Aorta (tissue), 5 donors: ENCODE results near the gene TOX2. TPM values are rescaled to one million over a fixed set of nuclear protein-coding genes. Genes with fewer than 3 reads are reported as not detected.
A peak's percentile ranks its signal among the peaks of the same experiment; 100 is the strongest.

Experiments
- ATAC-seq: fragments of 200-7000 bp; cut with Tn5 transposase; one replicate; pipeline ENCODE4 v1.9.1; 2022; ENCODE audit warnings: moderate library complexity; ENCODE audit not compliant: low FRiP score
- DNase-seq, 2 donors: peaks; one replicate each; pipeline ENCODE4 v3.0.0-alpha.2; 2020
- H3K27ac ChIP-seq, 2 donors: one replicate each; pipeline ENCODE4 v1.5.1; 2013; ENCODE audit warnings: low read length in 2 of 2, mild to moderate bottlenecking in 2 of 2, moderate library complexity in 2 of 2, control low read depth in 1 of 2, inconsistent platforms in 1 of 2, low read depth in 1 of 2
- H3K27me3 ChIP-seq, 2 donors: one replicate each; pipeline ENCODE4 v1.6.1; 2013; ENCODE audit warnings: control low read depth in 1 of 2, low read length in 1 of 2, mild to moderate bottlenecking in 1 of 2, moderate library complexity in 1 of 2; ENCODE audit not compliant: insufficient read depth in 2 of 2, control insufficient read depth in 1 of 2
- H3K36me3 ChIP-seq, 2 donors: one replicate each; pipeline ENCODE4 v1.6.1; 2013; ENCODE audit warnings: control low read depth in 1 of 2, low read length in 1 of 2, mild to moderate bottlenecking in 1 of 2; ENCODE audit not compliant: insufficient read depth in 2 of 2, control insufficient read depth in 1 of 2
- H3K4me1 ChIP-seq, 2 donors: one replicate each; pipeline ENCODE4 v1.6.1; 2013; ENCODE audit warnings: low read length in 2 of 2, control low read depth in 1 of 2, mild to moderate bottlenecking in 1 of 2, moderate library complexity in 1 of 2; ENCODE audit not compliant: insufficient read depth in 2 of 2, control insufficient read depth in 1 of 2
- H3K4me3 ChIP-seq, 2 donors: one replicate each; pipeline ENCODE4 v1.5.1; 2013; ENCODE audit warnings: low read length in 2 of 2, control low read depth in 1 of 2, mild to moderate bottlenecking in 1 of 2
- H3K9me3 ChIP-seq: one replicate; pipeline ENCODE4 v1.6.1; 2013; ENCODE audit warnings: mild to moderate bottlenecking, low read length; ENCODE audit not compliant: control insufficient read depth
- WGBS, 2 donors: extraction: QIAGEN DNeasy Blood & Tissue Kit; methylation state at CpG; one replicate each; pipeline ENCODE4 v1.1.7; 2013; 5-methylcytosine and 5-hydroxymethylcytosine counted together
- intact Hi-C, 2 donors: fragments of 100-400 bp; cut with DNase I; formaldehyde crosslinking; loops; one replicate each; pipeline versions ENCODE4 v1.14.2 to v1.15.0; 2022
- polyA plus RNA-seq, 2 donors: library from polyadenylated mRNA; stranded (reverse); fragments of 200-250 nt; gene quantifications; one replicate each; pipeline ENCODE4 v1.2.3, GENCODE V29; 2013
- total RNA-seq, 2 donors: library from RNA; stranded (reverse); fragmentation: NEBNext Ultra II Directional; extraction: Animal tissue kit (Norgen Biotek cat#: 25700); gene quantifications; one replicate each; pipeline ENCODE4 v1.2.1, GENCODE V29; 2021
- donor health status: healthy with polysubstance abuse.
- donor health status: Bipolar disorder and iron deficiency.
- donor health status: DM: no; HTN: no; CAD: no.
- donor health status: DM: no; HTN: no; CAD: no.
- donor health status: DM: yes; HTN: yes; CAD: no.

The TOX2 gene
- total and polyA plus RNA-seq, 4 donors, result 1.1 to 17.2 (median 9.4) TPM

DNA sequence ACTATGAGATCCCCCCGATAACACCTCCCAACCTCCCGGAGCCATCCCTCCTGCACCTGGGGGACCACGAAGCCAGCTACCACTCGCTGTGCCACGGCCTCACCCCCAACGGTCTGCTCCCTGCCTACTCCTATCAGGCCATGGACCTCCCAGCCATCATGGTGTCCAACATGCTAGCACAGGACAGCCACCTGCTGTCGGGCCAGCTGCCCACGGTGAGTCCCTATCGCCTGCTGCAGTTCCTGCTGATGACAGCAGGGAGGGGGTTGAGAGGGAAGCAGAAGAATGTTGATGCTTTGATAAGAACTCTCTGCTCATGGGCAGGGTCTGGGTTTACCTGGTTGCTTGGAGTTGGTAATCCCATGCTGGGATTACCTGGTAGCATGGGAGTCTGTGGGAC lies 91.9 kb downstream of the TOX2 start:
- no peaks in the 10 kb centered on the region for H3K27me3 ChIP-seq
- no peaks in the 10 kb centered on the region for H3K4me1 ChIP-seq
- DNase-seq, result no peak
- 90 to 91% methylated on average over 9 of the region's 9 CpGs for WGBS, 2 donors
- no peak overlapping the region for H3K4me3 ChIP-seq
- H3K9me3 ChIP-seq, result no peaks in the 10 kb centered on the region
- no peak overlapping the region for H3K27ac ChIP-seq
- no peaks in the 10 kb centered on the region for H3K36me3 ChIP-seq
- ATAC-seq, result no peak
- intact Hi-C loops, result no loop called here

- H3K9me3 ChIP-seq, result no peaks in the 10 kb centered on the region
- no peak for DNase-seq
- H3K36me3 ChIP-seq, result no peaks in the 10 kb centered on the region
- WGBS, 2 donors, result 42 to 46% methylated on average over 12 of the region's 12 CpGs
- H3K4me1 ChIP-seq, result no peaks in the 10 kb centered on the region
- no peak overlapping the region for H3K27ac ChIP-seq
- no peak overlapping the region for H3K4me3 ChIP-seq
- intact Hi-C loops, result no loop called here
- H3K27me3 ChIP-seq, result no peaks in the 10 kb centered on the region
- no peak for ATAC-seq
These were observed 94.4 kb downstream of the TOX2 start for GRCh38 chr20:44008806-44009678.

DNA sequence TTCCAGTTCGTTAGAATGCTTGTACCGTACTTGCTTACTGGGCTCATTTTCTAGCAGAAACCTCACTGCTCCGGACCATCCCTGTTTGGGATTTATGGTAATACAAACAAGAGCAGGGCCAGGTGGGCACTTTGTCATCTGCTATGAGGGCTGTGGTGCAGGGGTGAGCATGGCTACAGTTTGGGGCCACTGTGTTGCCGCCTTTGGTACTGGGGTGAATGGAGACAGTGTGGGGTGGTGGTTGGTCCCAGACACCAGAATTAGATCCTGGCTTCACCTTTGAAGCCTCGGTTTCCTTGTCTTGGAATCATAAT lies 95.0 kb downstream of the TOX2 start:
- Histone ChIP-seq H3K4me3 (no peak overlapping the region), H3K27ac (peak overlapping the region in 1 of 2 donors; percentile 7), H3K36me3 (no peaks in the 10 kb centered on the region), H3K9me3 (no peaks in the 10 kb centered on the region), H3K4me1 (peaks cover 0 to 1% of the 10 kb centered on the region in 2 donors), H3K27me3 (no peaks in the 10 kb centered on the region)
- DNase-seq (no peak), ATAC-seq (no peak)
- intact Hi-C loops, result no loop called here
- WGBS, 2 donors, result 46 to 51% methylated on average over 5 of the region's 5 CpGs

- no peak for ATAC-seq
- no peak overlapping the region for H3K27ac ChIP-seq
- intact Hi-C loops, result no loop called here
- H3K27me3 ChIP-seq, result no peaks in the 10 kb centered on the region
- H3K4me1 ChIP-seq, result peaks cover 0 to 1% of the 10 kb centered on the region in 2 donors
- DNase-seq, result no peak
- H3K9me3 ChIP-seq, result no peaks in the 10 kb centered on the region
- no peak overlapping the region for H3K4me3 ChIP-seq
- 72 to 73% methylated on average over 9 of the region's 9 CpGs for WGBS, 2 donors
- H3K36me3 ChIP-seq, result no peaks in the 10 kb centered on the region
These were observed 95.6 kb downstream of the TOX2 start for GRCh38 chr20:44010162-44010704.

- WGBS, 2 donors, result 91 to 92% methylated on average over 10 of the region's 10 CpGs
- H3K4me1 ChIP-seq, result peaks cover 0 to 1% of the 10 kb centered on the region in 2 donors
- H3K4me3 ChIP-seq, result no peak overlapping the region
- no peak overlapping the region for H3K27ac ChIP-seq
- intact Hi-C loops, result no loop called here
- DNase-seq, result no peak
- no peak for ATAC-seq
- H3K27me3 ChIP-seq, result no peaks in the 10 kb centered on the region
- no peaks in the 10 kb centered on the region for H3K9me3 ChIP-seq
- no peaks in the 10 kb centered on the region for H3K36me3 ChIP-seq
These were observed 96.7 kb downstream of the TOX2 start for GRCh38 chr20:44011251-44011940.

- Histone ChIP-seq H3K36me3 (no peaks in the 10 kb centered on the region), H3K27ac (no peak overlapping the region), H3K27me3 (no peaks in the 10 kb centered on the region), H3K4me3 (no peak overlapping the region), H3K9me3 (no peaks in the 10 kb centered on the region), H3K4me1 (peaks cover 0 to 1% of the 10 kb centered on the region in 2 donors)
- ATAC-seq, result no peak
- WGBS, 2 donors, result 90 to 95% methylated on average over 4 of the region's 4 CpGs
- no peak for DNase-seq
- intact Hi-C loops, result no loop called here
These were observed 98.0 kb downstream of the TOX2 start for GRCh38 chr20:44012466-44013226.

GRCh38 chr20:44014807-44015732 lies 100.4 kb downstream of the TOX2 start:
- DNase-seq, result no peak
- Histone ChIP-seq H3K4me1 (peaks cover 1 to 5% of the 10 kb centered on the region in 2 donors), H3K27me3 (no peaks in the 10 kb centered on the region), H3K27ac (peak overlapping the region in 1 of 2 donors; percentile 57), H3K36me3 (no peaks in the 10 kb centered on the region), H3K9me3 (no peaks in the 10 kb centered on the region), H3K4me3 (peak overlapping the region in 1 of 2 donors; percentile 12)
- 2 to 4% methylated on average over 17 of the region's 17 CpGs for WGBS, 2 donors
- intact Hi-C loops, result loop anchor here in 1 of 2 donors (5.0 kb wide), 4 partner anchors 52 to 173 kb away; no protein-coding TSS in a partner anchor
- peak; percentile 47 for ATAC-seq
